Fibroblast of pulmonary artery (primary cell): Measurements from ENCODE around the gene CHPF2.
A peak's percentile ranks its signal among the peaks of the same experiment; 100 is the strongest.

Experiments used
- DNase-seq: peaks from one replicate; pipeline ENCODE4 v3.0.0-alpha.2; 2010; ENCODE audit warnings: low read depth
- H3K4me3 ChIP-seq: replicated peaks from 2 replicates; pipeline ENCODE4 v1.5.1; 2011; ENCODE audit warnings: low read depth, mild to moderate bottlenecking, control low read depth, low read length, moderate library complexity
- CTCF ChIP-seq: IDR thresholded peaks from 2 replicates; pipeline ENCODE4 v1.5.1; 2011; ENCODE audit warnings: mild to moderate bottlenecking, control low read depth, low read length, inconsistent platforms; ENCODE audit errors: missing control alignments

Gene CHPF2

GRCh38 chr7:151272405-151272804 is 40.1 kb downstream of the CHPF2 start:
- no peak for TF ChIP-seq CTCF
- DNase-seq = peak; percentile 18
- H3K4me3 ChIP-seq = no peak overlapping the region

- no peak overlapping the region for H3K4me3 ChIP-seq
- DNase-seq = no peak
Measured at GRCh38 chr7:151272877-151273276, 40.6 kb downstream of the CHPF2 start.

GRCh38 chr7:151273651-151274390 is 41.5 kb downstream of the CHPF2 start:
- TF ChIP-seq CTCF = no peak
- DNase-seq = no peak
- no peak overlapping the region for H3K4me3 ChIP-seq

More at GRCh38 chr7:151272877-151273276, 40.6 kb downstream of the CHPF2 start:
- TF ChIP-seq CTCF = no peak

GRCh38 chr7:151274396-151274795 is 42.1 kb downstream of the CHPF2 start:
- no peak for TF ChIP-seq CTCF
- DNase-seq = no peak
- H3K4me3 ChIP-seq = no peak overlapping the region

- TF ChIP-seq CTCF = no peak
- H3K4me3 ChIP-seq = no peak overlapping the region
- no peak for DNase-seq
Measured at GRCh38 chr7:151274936-151275812, 42.9 kb downstream of the CHPF2 start.

GRCh38 chr7:151275813-151276577 is 43.7 kb downstream of the CHPF2 start:
- DNase-seq = no peak
- H3K4me3 ChIP-seq = peak overlapping the region; percentile 48

More at GRCh38 chr7:151275813-151276577, 43.7 kb downstream of the CHPF2 start:
- TF ChIP-seq CTCF = no peak
